Gastrocnemius medialis (tissue), 4 donors: ENCODE results near the gene COL19A1. TPM values are rescaled to one million over a fixed set of nuclear protein-coding genes. Genes with fewer than 3 reads are reported as not detected.

ENCODE experiments used
- ATAC-seq, 2 donors: fragments of 150-250 bp; one replicate each; pipeline ENCODE4 v1.9.1; 2016
- DNase-seq, 2 donors: peaks; one replicate each; pipeline ENCODE4 v3.0.0-alpha.2; 2019
- H3K27ac ChIP-seq, 4 donors: fragments of 200-600 bp; sonication (generic); 1 replicate in 1 of 4; 2 replicates in 3 of 4; pipeline ENCODE4 v1.5.1; 2016 to 2018; ENCODE audit warnings: mild to moderate bottlenecking in 2 of 4, moderate library complexity in 1 of 4
- H3K27me3 ChIP-seq, 3 donors: fragments of 200-600 bp; sonication (generic) in 2 of 3; 1 replicate in 1 of 3; 2 replicates in 2 of 3; pipeline versions ENCODE4 v1.5.1 to v1.6.0; 2016 to 2019; ENCODE audit warnings: mild to moderate bottlenecking in 1 of 3, moderate library complexity in 1 of 3
- H3K36me3 ChIP-seq, 2 donors: fragments of 200-600 bp; sonication (generic) in 1 of 2; one replicate each; pipeline ENCODE4 v1.5.1; 2017 to 2018
- H3K4me1 ChIP-seq, 2 donors: fragments of 200-600 bp; sonication (generic) in 1 of 2; one replicate each; pipeline ENCODE4 v1.5.1; 2016 to 2017; ENCODE audit warnings: mild to moderate bottlenecking in 2 of 2
- H3K4me3 ChIP-seq, 4 donors: fragments of 200-600 bp; sonication (generic) in 3 of 4; 1 replicate in 1 of 4; 2 replicates in 3 of 4; pipeline ENCODE4 v1.5.1; 2016 to 2019; ENCODE audit warnings: mild to moderate bottlenecking in 2 of 4
- H3K9me3 ChIP-seq, 3 donors: fragments of 200-600 bp; sonication (generic) in 2 of 3; 1 replicate in 1 of 3; 2 replicates in 2 of 3; pipeline ENCODE4 v1.5.1; 2016 to 2019
- CTCF ChIP-seq, 5 experiments: fragments of 450-650 bp in 3 of 5; fragments of 200-600 bp in 2 of 5; sonication (generic) in 2 of 5; IDR thresholded peaks in 4 of 5; conservative IDR thresholded peaks in 1 of 5; 1 replicate in 4 of 5; 2 replicates in 1 of 5; pipeline ENCODE4 v1.5.1; 2016 to 2019; ENCODE audit warnings: antibody characterized with exemption in 5 of 5, mild to moderate bottlenecking in 3 of 5, moderate library complexity in 3 of 5
- POLR2A ChIP-seq, 2 donors: fragments of 450-650 bp; IDR thresholded peaks; one replicate each; pipeline ENCODE4 v1.6.1; 2017; ENCODE audit warnings: antibody characterized with exemption in 2 of 2, mild to moderate bottlenecking in 2 of 2, moderate library complexity in 2 of 2
- in situ Hi-C, 4 donors: fragments of 200-750 bp; cut with MboI; loops; one replicate each; pipeline versions ENCODE4 v1.15.0 to v1.8.0; 2017; ENCODE audit warnings: low sequenced_read_pairs in 4 of 4
- intact Hi-C: fragments of 100-400 bp; cut with DNase I; formaldehyde crosslinking; loops from one replicate; pipeline ENCODE4 v1.15.1; 2023; ENCODE audit warnings: low total_unique reads
- total RNA-seq, 4 donors: library from RNA; depleted of rRNA; stranded (reverse); fragments of >200 nt; gene quantifications; one replicate each; pipeline versions ENCODE4 v1.1.0 to v1.2.3, GENCODE V29; 2016

Gene COL19A1
- total RNA-seq, 4 donors from 2014 or later: 0.05 to 0.65 (median 0.14) TPM

GRCh38 chr6:70145178-70145577 is 278.8 kb downstream of the COL19A1 start:
- H3K4me1 ChIP-seq: peaks cover 0 to 4% of the 10 kb centered on the region in 2 donors
- intact Hi-C loops: no loop called here
- ATAC-seq (no peak), DNase-seq (no peak)
- H3K9me3 ChIP-seq: no peaks in the 10 kb centered on the region
- TF ChIP-seq POLR2A (IDR thresholded peaks at IDR 0.05): no peak
- no peak for TF ChIP-seq CTCF (IDR thresholded peaks at IDR 0.05 in 4 of 5, conservative IDR thresholded peaks at IDR 0.05 in 1 of 5)
- no peak overlapping the region for H3K27ac ChIP-seq
- no peaks in the 10 kb centered on the region for H3K27me3 ChIP-seq
- H3K4me3 ChIP-seq: no peak overlapping the region
- in situ Hi-C loops: no loop called here
- no peaks in the 10 kb centered on the region for H3K36me3 ChIP-seq

GRCh38 chr6:70149209-70149788 is 282.9 kb downstream of the COL19A1 start:
- TF ChIP-seq CTCF (IDR thresholded peaks at IDR 0.05 in 4 of 5, conservative IDR thresholded peaks at IDR 0.05 in 1 of 5) (no peak), POLR2A (IDR thresholded peaks at IDR 0.05) (no peak)
- H3K27ac ChIP-seq: no peak overlapping the region
- no peaks in the 10 kb centered on the region for H3K9me3 ChIP-seq
- H3K4me1 ChIP-seq: peaks cover 8 to 16% of the 10 kb centered on the region in 2 donors
- H3K27me3 ChIP-seq: no peaks in the 10 kb centered on the region
- ATAC-seq (no peak), DNase-seq (no peak)
- no peaks in the 10 kb centered on the region for H3K36me3 ChIP-seq
- H3K4me3 ChIP-seq: no peak overlapping the region
- intact Hi-C loops (no loop called here), in situ Hi-C loops (no loop called here)

- no peaks in the 10 kb centered on the region for H3K27me3 ChIP-seq
- in situ Hi-C loops (no loop called here), intact Hi-C loops (no loop called here)
- no peak for DNase-seq
- ATAC-seq: no peak
- no peaks in the 10 kb centered on the region for H3K9me3 ChIP-seq
- no peak overlapping the region for H3K27ac ChIP-seq
- no peaks in the 10 kb centered on the region for H3K36me3 ChIP-seq
- peaks cover 12 to 16% of the 10 kb centered on the region in 2 donors for H3K4me1 ChIP-seq
- no peak overlapping the region for H3K4me3 ChIP-seq
- TF ChIP-seq POLR2A (IDR thresholded peaks at IDR 0.05): no peak
- no peak for TF ChIP-seq CTCF (IDR thresholded peaks at IDR 0.05 in 4 of 5, conservative IDR thresholded peaks at IDR 0.05 in 1 of 5)
Observed at GRCh38 chr6:70150521-70150920, 284.2 kb downstream of the COL19A1 start.

- intact Hi-C loops (no loop called here), in situ Hi-C loops (no loop called here)
- DNase-seq (peak; percentile 6 to 22), ATAC-seq (peak; percentile 99)
- TF ChIP-seq POLR2A (IDR thresholded peaks at IDR 0.05): no peak
- no peaks in the 10 kb centered on the region for H3K27me3 ChIP-seq
- no peak overlapping the region for H3K4me3 ChIP-seq
- H3K4me1 ChIP-seq: peaks cover 12 to 15% of the 10 kb centered on the region in 2 donors
- H3K27ac ChIP-seq: peak overlapping the region in 2 of 4 donors; percentile 34 to 39
- no peaks in the 10 kb centered on the region for H3K9me3 ChIP-seq
- no peaks in the 10 kb centered on the region for H3K36me3 ChIP-seq
Observed at GRCh38 chr6:70151616-70152015, 285.3 kb downstream of the COL19A1 start.

GRCh38 chr6:70152786-70153185 is 286.4 kb downstream of the COL19A1 start:
- ATAC-seq: no peak
- in situ Hi-C loops: no loop called here
- intact Hi-C loops: no loop called here

More at GRCh38 chr6:70152786-70153185, 286.4 kb downstream of the COL19A1 start:
- TF ChIP-seq POLR2A (IDR thresholded peaks at IDR 0.05) (no peak), CTCF (IDR thresholded peaks at IDR 0.05 in 4 of 5, conservative IDR thresholded peaks at IDR 0.05 in 1 of 5) (no peak)
- no peaks in the 10 kb centered on the region for H3K9me3 ChIP-seq
- DNase-seq: no peak
- H3K4me1 ChIP-seq: peaks cover 12% of the 10 kb centered on the region in 2 donors
- no peak overlapping the region for H3K4me3 ChIP-seq
- H3K36me3 ChIP-seq: no peaks in the 10 kb centered on the region
- no peaks in the 10 kb centered on the region for H3K27me3 ChIP-seq
- no peak overlapping the region for H3K27ac ChIP-seq
